ENCODE results near the gene AFP. TPM values are rescaled to one million over a fixed set of nuclear protein-coding genes. Genes with fewer than 3 reads are reported as not detected.

Gene AFP
- total and polyA plus RNA-seq, 2 of the 8 experiments (the other 6 are each of a cell fraction or from before 2014, with no cell fraction given), result 6.1 to 10.4 TPM

DNA sequence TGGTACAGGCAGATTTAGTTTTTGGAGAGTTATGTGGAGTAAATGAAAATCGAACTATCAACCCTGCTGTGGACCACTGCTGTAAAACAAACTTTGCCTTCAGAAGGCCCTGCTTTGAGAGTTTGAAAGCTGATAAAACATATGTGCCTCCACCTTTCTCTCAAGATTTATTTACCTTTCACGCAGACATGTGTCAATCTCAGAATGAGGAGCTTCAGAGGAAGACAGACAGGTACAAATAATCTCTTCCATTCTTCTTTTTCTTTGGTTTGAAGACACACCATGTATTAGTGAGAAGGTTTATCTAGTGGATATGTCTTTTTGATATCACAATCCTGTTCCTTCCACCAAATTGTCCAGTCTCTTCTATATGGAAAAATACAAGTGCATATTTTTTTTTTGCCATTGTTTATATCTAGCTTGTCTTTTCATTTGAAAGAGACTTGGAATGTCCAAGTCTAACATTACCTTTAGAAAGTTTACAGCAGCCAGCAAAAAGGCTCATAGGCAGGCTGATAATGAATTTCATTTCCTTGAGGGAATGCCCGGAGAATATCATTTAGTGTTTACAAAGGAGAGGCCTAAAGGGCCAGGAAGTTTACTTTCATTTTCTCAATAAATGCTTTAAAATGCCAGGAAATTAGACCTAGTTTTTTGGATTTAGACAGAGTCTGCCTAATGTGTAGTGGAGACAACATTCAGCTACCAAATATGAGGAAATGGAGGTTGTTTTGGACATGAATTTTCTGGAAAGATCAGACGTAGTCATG, 64.2 kb downstream of the AFP start:
- Histone ChIP-seq H3K23me2 (ENCODE audit: low read depth, low read length) (no peaks in the 10 kb centered on the region), H2BK5ac (ENCODE audit: low read depth, low read length) (no peak overlapping the region), H4K91ac (replicated peaks; ENCODE audit: insufficient read length, low read length) (no peak overlapping the region), H3K79me2 (ENCODE audit: control insufficient read depth in 1 of 2, insufficient read depth in 2 of 2, low read length in 2 of 2) (no peaks in the 10 kb centered on the region), H3K14ac (ENCODE audit: insufficient read length) (no peak overlapping the region), H3K27ac (ENCODE audit: low read depth, low read length) (no peak overlapping the region), H3K27me3 (replicated peaks in 1 of 4; ENCODE audit: control insufficient read depth in 3 of 4, extremely low read depth in 1 of 4, insufficient read depth in 3 of 4, low read length in 3 of 4) (no peaks in the 10 kb centered on the region), H3K18ac (ENCODE audit: extremely low read depth, low read length) (no peak overlapping the region), H3K36me3 (ENCODE audit: control insufficient read depth in 2 of 4, insufficient read depth in 4 of 4, low read length in 3 of 4) (no peaks in the 10 kb centered on the region), H3K9ac (replicated peaks in 1 of 4; ENCODE audit: extremely low read depth in 1 of 4, low read depth in 3 of 4, low read length in 3 of 4) (no peak overlapping the region), H3K4me3 (ENCODE audit: extremely low read depth in 1 of 4, insufficient read depth in 2 of 4, low read depth in 3 of 4, low read length in 4 of 4) (no peak overlapping the region), H2AK5ac (ENCODE audit: low read depth, low read length) (no peak overlapping the region), H3K56ac (replicated peaks; ENCODE audit: insufficient read length, low read depth, low read length) (no peak overlapping the region), H2BK15ac (ENCODE audit: low read length) (no peak overlapping the region), H2BK120ac (replicated peaks; ENCODE audit: low read depth, low read length) (no peak overlapping the region), H3K4me1 (replicated peaks in 1 of 4; ENCODE audit: control insufficient read depth in 3 of 4, insufficient read depth in 4 of 4, low read length in 3 of 4) (no peaks in the 10 kb centered on the region), H4K8ac (ENCODE audit: extremely low read depth, insufficient read depth, low read length) (no peak overlapping the region), H4K20me1 (replicated peaks in 1 of 2; ENCODE audit: control insufficient read depth in 1 of 2, insufficient read depth in 2 of 2, low read length in 2 of 2) (no peaks in the 10 kb centered on the region), H3K79me1 (ENCODE audit: low read depth, low read length) (no peaks in the 10 kb centered on the region), H3K4me2 (ENCODE audit: insufficient read depth in 1 of 2, low read depth in 2 of 2, low read length in 2 of 2) (no peak overlapping the region), H2AFZ (ENCODE audit: low read length) (no peak overlapping the region), H2BK12ac (ENCODE audit: low read depth, low read length) (no peak overlapping the region), H2BK20ac (ENCODE audit: low read length) (no peak overlapping the region), H4K5ac (ENCODE audit: insufficient read length, low read depth, low read length) (no peak overlapping the region), H3K9me3 (ENCODE audit: insufficient read depth in 2 of 2, low read depth in 1 of 2, low read length in 1 of 2) (no peaks in the 10 kb centered on the region), H3K23ac (ENCODE audit: insufficient read length) (no peak overlapping the region), H3K4ac (replicated peaks; ENCODE audit: insufficient read length, low read depth, low read length) (no peak overlapping the region)
- DNase-seq (ENCODE audit: low read depth in 1 of 2, low spot score in 2 of 2) (no peak), FAIRE-seq (no peak)
- POLR2A ChIA-PET (ENCODE audit: partially characterized antibody), result no interaction called here
- no peak for TF ChIP-seq EGR1 (IDR thresholded peaks at IDR 0.05; ENCODE audit: borderline replicate concordance, low read depth, low read length)
- TF ChIP-seq PHF8 (conservative IDR thresholded peaks at IDR 0.05; ENCODE audit: low read depth, low read length), result no peak
- TF ChIP-seq SIX5 (IDR thresholded peaks at IDR 0.05; ENCODE audit: low read depth, low read length), result no peak
- no peak for TF ChIP-seq JUND (IDR thresholded peaks at IDR 0.05; ENCODE audit: low read length)
- TF ChIP-seq POLR2AphosphoS5 (IDR thresholded peaks at IDR 0.05; ENCODE audit: low read depth, low read length), result no peak
- TF ChIP-seq RXRA (IDR thresholded peaks at IDR 0.05; ENCODE audit: insufficient read depth, low read depth, low read length), result no peak
- 92% methylated on average over 4 of the region's 4 CpGs; no CpG with 5 or more reads in 1 of the 2 experiments for WGBS, 2 experiments (ENCODE audit: extremely low coverage in 1 of 2, insufficient coverage in 1 of 2, insufficient read length in 1 of 2, insufficient replicate concordance in 2 of 2, low coverage in 1 of 2, low lambda C conversion rate in 2 of 2, missing lambda C conversion rate in 1 of 2)
- CTCF ChIA-PET (ENCODE audit: partially characterized antibody), result interaction anchor here (0.7 to 1.1 kb wide), 4 partner anchors 16 to 159 kb away, joined by 3 to 5 read pairs (median 4); no protein-coding TSS in a partner anchor
